Lower lobe of right lung (tissue), 2 donors: ENCODE data around the gene PFDN2. TPM values are rescaled to one million over a fixed set of nuclear protein-coding genes. Genes with fewer than 3 reads are reported as not detected.
"Not testable (repeated sequence)": the region's sequence is repeated elsewhere in the genome, so short reads cannot be mapped to it uniquely, and the experiment has no call there.

ENCODE experiments used
- ATAC-seq, 2 donors: fragments of 200-7000 bp; cut with Tn5 transposase; one replicate each; pipeline ENCODE4 v1.9.1; 2020 to 2022; ENCODE audit warnings: mild to moderate bottlenecking in 2 of 2, moderate library complexity in 2 of 2
- DNase-seq: peaks from one replicate; pipeline ENCODE4 v3.0.0-alpha.2; 2020
- H3K27ac ChIP-seq: fragments of 200-600 bp; one replicate; pipeline ENCODE4 v1.8.0; 2022
- H3K27me3 ChIP-seq: fragments of 200-600 bp; one replicate; pipeline ENCODE4 v1.8.0; 2022; ENCODE audit warnings: low read depth
- H3K36me3 ChIP-seq: fragments of 200-600 bp; one replicate; pipeline ENCODE4 v1.8.0; 2022; ENCODE audit warnings: mild to moderate bottlenecking
- H3K4me1 ChIP-seq: fragments of 200-600 bp; one replicate; pipeline ENCODE4 v1.8.0; 2022
- H3K4me3 ChIP-seq: fragments of 200-600 bp; one replicate; pipeline ENCODE4 v1.8.0; 2022; ENCODE audit warnings: mild to moderate bottlenecking
- H3K9me3 ChIP-seq: fragments of 200-600 bp; one replicate; pipeline ENCODE4 v1.8.0; 2022
- CTCF ChIP-seq: fragments of 200-600 bp; IDR thresholded peaks from one replicate; pipeline ENCODE4 v1.8.0; 2022; ENCODE audit warnings: antibody characterized with exemption, mild to moderate bottlenecking
- intact Hi-C: fragments of 100-400 bp; cut with DNase I; formaldehyde crosslinking; loops from one replicate; pipeline ENCODE4 v1.11.0; 2022
- total RNA-seq: library from RNA; stranded (reverse); fragmentation: NEBNext Ultra II Directional; extraction: Animal tissue kit (Norgen Biotek cat#: 25700); gene quantifications from one replicate; pipeline ENCODE4 v1.2.1, GENCODE V29; 2021
- donor health status: DM: no; HTN: yes; CAD: no; lungs with severe emphysema.

Gene PFDN2
- total RNA-seq, 1 donor from 2014 or later: 46.2 TPM

- H3K36me3 ChIP-seq: peaks cover 67% of the 10 kb centered on the region
- H3K27ac ChIP-seq: peak overlapping the region; percentile 25
- H3K27me3 ChIP-seq: no peaks in the 10 kb centered on the region
- H3K4me3 ChIP-seq: no peak overlapping the region
- intact Hi-C loops: no loop called here
- no peak for DNase-seq
- no peak for ATAC-seq
- TF ChIP-seq CTCF: no peak
- peaks cover 52% of the 10 kb centered on the region for H3K4me1 ChIP-seq
- no peaks in the 10 kb centered on the region for H3K9me3 ChIP-seq
Measured at GRCh38 chr1:161127649-161128048, 9.8 kb upstream of the PFDN2 start.

GRCh38 chr1:161122967-161123366 is 5.1 kb upstream of the PFDN2 start:
- intact Hi-C loops: no loop called here
- no peak for ATAC-seq
- H3K27ac ChIP-seq: no peak overlapping the region
- no peak for TF ChIP-seq CTCF
- no peaks in the 10 kb centered on the region for H3K27me3 ChIP-seq
- peaks cover 87% of the 10 kb centered on the region for H3K36me3 ChIP-seq
- H3K9me3 ChIP-seq: no peaks in the 10 kb centered on the region
- peaks cover 61% of the 10 kb centered on the region for H3K4me1 ChIP-seq
- DNase-seq: peak; percentile 57
- H3K4me3 ChIP-seq: no peak overlapping the region

- Histone ChIP-seq H3K36me3 (peaks cover 76% of the 10 kb centered on the region), H3K27me3 (no peaks in the 10 kb centered on the region), H3K27ac (no peak overlapping the region), H3K4me3 (no peak overlapping the region), H3K9me3 (no peaks in the 10 kb centered on the region), H3K4me1 (peaks cover 54% of the 10 kb centered on the region)
- no peak for DNase-seq
- intact Hi-C loops: no loop called here
- peak in 1 of 2 donors; percentile 57 for ATAC-seq
- no peak for TF ChIP-seq CTCF
Measured at GRCh38 chr1:161121834-161122233, 4.0 kb upstream of the PFDN2 start.

GRCh38 chr1:161121042-161121650 is 3.3 kb upstream of the PFDN2 start:
- ATAC-seq: no peak
- Histone ChIP-seq H3K4me3 (no peak overlapping the region), H3K27me3 (no peaks in the 10 kb centered on the region), H3K9me3 (no peaks in the 10 kb centered on the region), H3K4me1 (peaks cover 55% of the 10 kb centered on the region), H3K27ac (peak overlapping the region; percentile 87), H3K36me3 (peaks cover 69% of the 10 kb centered on the region)
- TF ChIP-seq CTCF: no peak
- intact Hi-C loops: no loop called here
- DNase-seq: no peak

GRCh38 chr1:161119092-161119903 is 1.5 kb upstream of the PFDN2 start:
- intact Hi-C loops: no loop called here
- ATAC-seq: peak; percentile 34 to 45
- no peak for DNase-seq
- Histone ChIP-seq H3K9me3 (no peaks in the 10 kb centered on the region), H3K27me3 (no peaks in the 10 kb centered on the region), H3K4me3 (peak overlapping the region; percentile 83), H3K4me1 (peaks cover 69% of the 10 kb centered on the region), H3K36me3 (peaks cover 60% of the 10 kb centered on the region), H3K27ac (peak overlapping the region; percentile 87)
- no peak for TF ChIP-seq CTCF

- peaks cover 27% of the 10 kb centered on the region for H3K36me3 ChIP-seq
- DNase-seq, H3K27ac ChIP-seq, intact Hi-C loops, H3K9me3 ChIP-seq, H3K27me3 ChIP-seq, H3K4me3 ChIP-seq, ATAC-seq: not testable (repeated sequence)
- peaks cover 84% of the 10 kb centered on the region for H3K4me1 ChIP-seq
Measured at GRCh38 chr1:161115961-161116360, 1.9 kb downstream of the PFDN2 start.
